NCI-H524 treated with DMSO at 0.1 percent for 48 hours (cell line): ENCODE results near the gene GALT.

Experiments
- DNase-seq: peaks from one replicate; lab custom pipeline; 2025; lab: John Stamatoyannopoulos, UW

Gene GALT

GRCh38 chr9:34651876-34652601 lies 5.6 kb downstream of the GALT start, which contains the start of gene IL11RA:
TSS of gene IL11RA (plus strand) at chr9:34652185. CDS start at chr9:34655218, 3,033 bp downstream.
- no peak for DNase-seq

GRCh38 chr9:34652602-34653000 lies 6.1 kb downstream of the GALT start:
- DNase-seq, result no peak

GRCh38 chr9:34653151-34654072 lies 6.9 kb downstream of the GALT start:
- DNase-seq, result no peak

- peak; percentile 34 for DNase-seq
Observed at GRCh38 chr9:34654323-34655051, 8.0 kb downstream of the GALT start.

- no peak for DNase-seq
Observed at GRCh38 chr9:34655394-34655793, 8.9 kb downstream of the GALT start.

- DNase-seq, result no peak
Observed at GRCh38 chr9:34656992-34657391, 10.5 kb downstream of the GALT start.

GRCh38 chr9:34658461-34658860 lies 12.0 kb downstream of the GALT start:
- no peak for DNase-seq

- DNase-seq, result no peak
Observed at GRCh38 chr9:34659592-34660253, 13.2 kb downstream of the GALT start.

GRCh38 chr9:34662526-34663302 lies 16.2 kb downstream of the GALT start, which contains the start of gene CCL27:
TSS of gene CCL27 (minus strand) at chr9:34662657. CDS start at chr9:34662633, 24 bp downstream.
- DNase-seq, result no peak

GRCh38 chr9:34663303-34663605 lies 16.8 kb downstream of the GALT start:
- no peak for DNase-seq

GRCh38 chr9:34664281-34665066 lies 18.0 kb downstream of the GALT start:
- no peak for DNase-seq

- DNase-seq, result no peak
Observed at GRCh38 chr9:34665067-34665380, 18.5 kb downstream of the GALT start.

- peak; percentile 31 for DNase-seq
Observed at GRCh38 chr9:34665381-34666250, 19.1 kb downstream of the GALT start.

- DNase-seq, result no peak
Observed at GRCh38 chr9:34669809-34670562, 23.5 kb downstream of the GALT start.

GRCh38 chr9:34671307-34671706 lies 24.8 kb downstream of the GALT start:
- DNase-seq, result no peak

- no peak for DNase-seq
Observed at GRCh38 chr9:34674440-34674839, 28.0 kb downstream of the GALT start.

GRCh38 chr9:34675048-34675714 lies 28.7 kb downstream of the GALT start:
- peak; percentile 11 for DNase-seq

- DNase-seq, result no peak
Observed at GRCh38 chr9:34675869-34676268, 29.4 kb downstream of the GALT start.
